Hindlimb muscle (tissue), 1 donor: ENCODE results near the gene ZCCHC10. TPM values are rescaled to one million over a fixed set of nuclear protein-coding genes. Genes with fewer than 3 reads are reported as not detected.
A peak's percentile ranks its signal among the peaks of the same experiment; 100 is the strongest.
"Not testable (repeated sequence)": the region's sequence is repeated elsewhere in the genome, so short reads cannot be mapped to it uniquely, and the experiment has no call there.

Source experiments
- DNase-seq: peaks from one replicate; pipeline ENCODE4 v3.0.0-alpha.2; 2013
- polyA plus RNA-seq: library from polyadenylated mRNA; unstranded; fragments of 120-200 nt; gene quantifications from one replicate; pipeline ENCODE4 v1.2.1, GENCODE V29; 2013; ENCODE audit not compliant: insufficient read length

The ZCCHC10 gene
- 21.4 TPM for polyA plus RNA-seq

DNA sequence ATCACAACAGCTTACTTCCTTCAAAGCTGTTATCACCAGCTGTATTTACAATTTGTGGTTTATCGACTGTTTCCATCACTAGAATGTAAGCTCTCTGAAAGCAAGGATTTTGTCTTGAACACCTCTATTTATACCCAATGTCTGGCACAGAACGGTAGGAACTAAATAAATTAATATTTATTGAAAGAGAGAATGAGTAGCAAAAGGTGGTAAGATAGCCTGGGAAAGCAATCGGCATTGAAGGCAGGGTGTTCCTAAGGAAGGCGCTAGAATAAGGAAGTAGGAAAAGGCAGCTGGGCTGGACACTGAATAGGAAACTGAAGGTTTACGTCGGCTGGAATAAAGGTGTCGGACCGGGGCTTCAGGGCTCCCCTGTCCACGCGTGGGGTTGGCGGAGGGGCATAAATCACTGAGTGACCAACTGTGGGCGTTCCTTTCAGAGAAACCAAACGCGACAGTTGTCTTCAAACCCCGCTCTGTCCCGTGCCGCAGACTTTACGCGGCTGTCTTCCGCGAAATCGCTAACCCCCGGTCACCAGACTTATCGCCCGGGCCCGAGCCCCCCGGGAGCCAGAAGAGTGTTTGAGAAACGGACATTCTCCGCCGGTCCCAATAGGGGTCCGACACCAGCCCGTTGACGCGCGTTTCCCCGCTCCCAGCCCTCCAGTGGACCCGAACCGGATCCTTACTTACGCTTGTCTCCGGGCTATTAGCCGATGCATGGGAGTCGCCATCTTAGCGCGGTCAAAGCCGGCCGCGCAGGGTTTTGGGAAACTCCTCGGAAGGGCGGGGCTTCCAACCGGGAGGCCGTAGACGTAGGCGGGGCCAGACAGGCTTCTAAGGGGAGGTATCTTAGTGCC, at the start of gene ZCCHC10:
Gene ZCCHC10 (minus strand): TSS at position 746 of the 860 bp plus-strand sequence. CDS start 12 bp downstream, at position 734.
- peak; percentile 96 for DNase-seq

DNA sequence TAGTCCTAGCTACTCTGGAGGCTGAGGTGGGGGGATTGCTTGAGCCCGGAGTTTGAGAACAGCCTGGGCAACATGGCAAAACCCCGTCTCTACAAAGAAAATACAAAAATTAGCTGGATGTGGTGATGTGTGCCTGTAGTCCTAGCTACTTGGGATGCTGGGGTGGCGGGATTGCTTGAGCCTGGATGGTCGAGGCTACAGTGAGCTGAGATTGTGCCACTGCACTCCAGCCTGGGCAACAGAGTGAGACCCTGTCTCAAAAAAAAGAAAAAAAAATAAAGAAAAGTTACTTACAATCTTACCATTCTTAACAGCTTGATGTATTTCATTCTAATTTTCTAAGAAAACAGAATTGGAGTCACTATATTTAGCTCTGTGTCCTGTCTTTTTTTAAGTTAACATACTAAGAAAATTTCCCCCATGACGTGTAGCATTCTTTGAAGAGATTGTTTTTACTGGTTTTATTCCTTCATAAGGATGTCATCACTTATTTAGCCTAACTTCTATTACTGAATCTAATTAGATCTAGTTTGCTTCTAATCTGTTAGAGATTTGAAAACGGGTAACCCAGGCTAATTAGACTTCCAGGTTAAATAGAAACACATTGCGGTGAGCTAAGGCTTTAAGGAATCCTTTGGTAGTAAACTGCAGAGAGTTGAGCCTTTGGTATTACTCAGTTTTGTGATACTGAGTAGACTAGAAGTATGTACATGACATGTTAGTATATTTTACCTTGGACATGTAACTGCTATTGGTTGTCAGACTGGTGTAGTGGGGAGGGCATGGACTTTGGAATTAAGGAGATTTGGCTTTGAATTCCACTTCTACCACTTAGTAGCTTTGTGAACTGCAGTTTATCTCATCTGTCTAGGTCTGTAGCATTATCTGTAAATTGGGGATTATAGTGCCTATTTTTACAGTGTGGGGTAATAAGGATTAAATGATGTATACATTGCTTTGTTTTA, 49.5 kb upstream of the ZCCHC10 start:
- no peak for DNase-seq

DNA sequence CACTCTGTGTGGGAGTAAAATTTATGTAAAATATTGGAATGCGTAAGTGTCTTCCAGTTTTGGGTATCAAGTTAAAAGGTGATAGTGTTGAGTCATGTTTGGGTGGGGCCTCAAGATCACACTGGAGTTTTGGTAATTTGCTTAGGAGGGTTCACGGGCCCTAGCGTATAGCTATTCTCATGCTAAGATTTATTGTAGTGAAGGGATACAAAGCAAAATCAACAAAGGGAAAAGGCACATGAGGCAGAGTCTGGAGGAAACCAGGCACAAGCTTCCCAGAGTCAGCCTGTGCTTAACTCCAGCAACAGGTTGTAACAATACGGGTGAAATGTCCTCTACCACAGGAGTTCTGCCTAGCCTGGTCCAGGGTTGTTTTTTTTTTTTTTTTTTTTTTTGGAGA, 45.7 kb upstream of the ZCCHC10 start:
- no peak for DNase-seq

DNA sequence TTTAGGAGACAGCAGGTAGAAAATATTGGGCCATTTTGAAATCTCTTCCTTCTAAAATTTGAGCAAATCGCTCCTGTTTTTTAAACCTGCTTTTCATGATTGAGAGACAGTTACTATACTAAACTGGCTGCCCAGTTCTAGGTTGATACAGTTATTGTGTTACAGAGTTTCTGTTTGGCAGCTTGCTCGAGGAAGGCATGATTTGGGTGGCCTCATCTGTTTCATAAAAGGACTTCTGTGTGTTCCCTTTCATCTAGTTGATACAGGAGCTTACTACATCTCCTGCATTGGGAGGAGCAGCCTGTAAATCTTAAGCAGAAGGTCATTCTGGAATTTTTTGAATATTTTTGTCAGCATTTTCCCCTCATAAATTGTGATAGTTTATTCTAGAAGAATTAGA, 39.7 kb upstream of the ZCCHC10 start:
- DNase-seq: no peak

DNA sequence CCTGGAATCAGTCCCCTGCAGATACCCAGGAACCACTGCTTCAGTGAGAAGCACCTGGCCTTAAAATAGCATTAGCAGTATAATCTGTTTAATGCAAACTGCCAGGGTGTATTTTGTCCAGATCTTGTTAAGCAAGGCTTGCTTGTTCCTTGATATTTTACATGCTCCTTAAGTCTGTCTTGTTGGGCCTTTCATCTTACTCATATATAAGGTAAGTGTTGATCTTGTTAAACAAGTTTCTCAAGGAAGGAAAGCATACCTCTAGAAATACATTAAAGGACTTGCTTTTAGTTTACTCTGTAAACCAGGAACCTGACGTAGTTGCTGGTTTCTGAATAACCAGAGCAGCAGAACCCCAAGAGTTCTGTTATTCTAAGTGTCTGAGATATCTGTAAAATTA, 39.1 kb upstream of the ZCCHC10 start:
- no peak for DNase-seq

DNA sequence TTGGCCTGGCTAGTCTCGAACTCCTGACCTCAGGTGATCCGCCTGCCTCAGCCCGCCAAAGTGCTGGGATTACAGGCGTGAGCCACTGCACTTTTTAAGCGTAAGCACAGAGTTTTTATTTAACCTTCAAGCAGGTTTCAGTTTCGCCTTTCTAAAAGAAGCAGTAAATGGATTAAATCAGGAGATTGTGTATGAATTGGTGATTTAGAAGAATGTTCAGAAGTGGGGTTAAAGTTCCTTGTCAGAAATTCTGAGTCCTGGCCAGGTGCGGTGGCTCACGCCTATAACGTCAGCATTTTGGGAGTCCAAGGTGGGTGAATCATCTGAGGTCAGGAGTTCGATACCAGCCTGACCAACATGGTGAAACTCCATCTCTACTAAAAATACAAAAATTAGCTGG, 37.6 kb upstream of the ZCCHC10 start:
- DNase-seq: no peak

DNA sequence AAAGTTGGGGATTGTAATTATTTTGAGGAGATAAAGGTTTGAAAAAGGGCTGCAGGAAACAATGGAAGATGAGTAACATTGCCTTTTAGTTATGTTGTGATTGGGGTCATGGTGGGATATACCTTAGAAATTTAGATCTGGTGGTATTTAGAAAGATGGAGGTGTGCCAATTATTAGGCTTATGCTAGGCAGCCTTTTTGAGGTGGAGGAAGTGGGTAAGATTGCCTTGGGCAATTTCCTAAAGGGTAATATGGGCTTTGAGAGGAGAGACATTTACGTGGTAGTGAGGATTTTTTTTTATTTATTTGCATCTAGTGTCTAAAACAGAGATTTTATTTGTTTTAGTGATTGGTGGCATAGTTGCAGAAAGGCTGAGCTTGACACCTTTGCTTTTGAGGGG, 35.9 kb upstream of the ZCCHC10 start:
- no peak for DNase-seq

DNA sequence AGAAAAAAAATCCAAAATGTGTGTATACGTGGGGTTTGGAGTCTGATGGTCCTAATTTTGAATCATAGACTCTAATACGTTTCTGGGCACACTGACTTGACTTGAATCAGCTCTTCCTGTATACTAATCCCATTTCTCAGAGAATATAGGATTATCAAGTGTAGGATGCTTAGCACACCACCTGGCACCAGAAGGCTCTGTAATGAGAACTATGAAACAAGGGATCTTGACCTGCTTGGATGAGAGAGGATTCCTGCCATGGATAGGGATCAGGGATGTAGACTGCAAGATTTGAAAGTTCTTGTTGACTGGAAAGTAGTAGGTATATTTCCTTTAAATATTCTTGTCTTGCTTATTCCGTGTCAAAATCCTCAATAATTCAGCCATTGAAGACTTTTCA, 33.3 kb upstream of the ZCCHC10 start:
- DNase-seq: no peak

DNA sequence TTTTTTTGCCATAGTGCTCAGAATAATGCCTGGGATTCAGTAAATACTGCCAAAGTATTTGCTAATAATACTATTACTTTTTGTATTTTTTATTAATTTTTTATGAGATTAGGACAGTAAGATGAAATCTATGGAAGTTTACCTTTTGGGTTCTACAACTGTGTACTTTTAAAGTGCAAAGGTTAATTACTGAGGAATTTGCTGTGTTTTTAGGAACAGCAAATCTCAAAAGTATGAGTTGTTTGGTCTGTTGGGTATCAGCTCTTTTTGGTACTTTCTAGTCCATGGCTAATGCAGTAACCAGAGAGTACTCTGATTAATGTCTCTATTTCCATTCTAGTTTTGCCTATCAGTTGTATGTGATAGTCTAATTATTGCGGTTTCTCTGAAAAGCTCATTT, 30.5 kb upstream of the ZCCHC10 start:
- no peak for DNase-seq

DNA sequence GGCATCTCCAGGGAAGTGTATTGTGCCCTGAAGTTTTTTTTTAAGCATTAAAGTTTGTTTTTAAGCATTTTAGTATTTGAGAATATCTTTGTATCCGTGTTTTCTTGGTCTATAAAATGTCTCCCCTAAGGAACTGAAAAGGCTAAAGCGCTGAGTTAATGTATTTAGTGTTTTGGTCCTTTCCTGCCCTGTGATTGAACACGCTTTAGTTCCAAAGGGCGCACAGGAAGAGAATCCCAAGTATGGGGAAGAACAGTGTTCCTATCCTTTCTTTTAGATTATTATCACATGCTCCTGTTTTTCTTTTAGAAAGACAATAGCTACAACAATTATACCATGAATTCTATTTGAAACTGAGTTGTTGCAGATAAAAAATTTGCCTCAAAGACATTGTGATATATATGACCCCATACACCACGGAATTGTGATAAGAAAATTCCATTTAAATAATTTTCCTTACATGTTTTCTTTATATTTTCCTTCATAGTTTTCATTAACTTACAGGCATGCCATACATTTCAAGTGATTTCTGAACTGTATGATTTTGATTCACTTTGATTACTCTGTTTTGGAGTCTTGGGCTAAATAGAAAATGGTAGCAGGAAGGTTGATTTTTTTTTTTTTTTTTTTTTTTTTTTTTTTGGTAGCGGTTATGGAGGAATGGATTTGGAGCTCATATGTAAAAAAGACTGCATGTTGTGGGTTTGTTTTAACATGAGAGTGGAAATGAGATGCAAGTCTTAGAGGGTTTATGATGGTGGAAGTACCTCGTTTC, 28.5 kb upstream of the ZCCHC10 start:
- no peak for DNase-seq

DNA sequence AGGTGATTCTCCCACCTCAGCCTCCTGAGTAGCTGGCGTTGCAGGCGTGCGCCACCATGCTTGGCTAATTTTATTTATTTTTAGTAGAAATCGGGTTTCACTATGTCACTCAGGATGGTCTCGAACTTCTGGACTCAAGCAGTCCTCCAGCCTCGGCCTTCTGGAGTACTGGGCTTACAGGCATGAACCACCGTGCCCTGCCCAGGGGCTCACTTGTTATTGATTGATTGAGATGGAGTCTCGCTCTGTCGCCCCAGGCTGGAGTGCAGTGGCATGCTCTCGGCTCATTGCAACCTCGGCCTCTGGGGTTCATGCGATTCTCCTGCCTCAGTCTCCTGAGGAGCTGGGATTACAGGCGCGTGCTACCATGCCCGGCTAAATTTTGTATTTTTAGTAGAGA, 27.1 kb upstream of the ZCCHC10 start:
- no peak for DNase-seq

DNA sequence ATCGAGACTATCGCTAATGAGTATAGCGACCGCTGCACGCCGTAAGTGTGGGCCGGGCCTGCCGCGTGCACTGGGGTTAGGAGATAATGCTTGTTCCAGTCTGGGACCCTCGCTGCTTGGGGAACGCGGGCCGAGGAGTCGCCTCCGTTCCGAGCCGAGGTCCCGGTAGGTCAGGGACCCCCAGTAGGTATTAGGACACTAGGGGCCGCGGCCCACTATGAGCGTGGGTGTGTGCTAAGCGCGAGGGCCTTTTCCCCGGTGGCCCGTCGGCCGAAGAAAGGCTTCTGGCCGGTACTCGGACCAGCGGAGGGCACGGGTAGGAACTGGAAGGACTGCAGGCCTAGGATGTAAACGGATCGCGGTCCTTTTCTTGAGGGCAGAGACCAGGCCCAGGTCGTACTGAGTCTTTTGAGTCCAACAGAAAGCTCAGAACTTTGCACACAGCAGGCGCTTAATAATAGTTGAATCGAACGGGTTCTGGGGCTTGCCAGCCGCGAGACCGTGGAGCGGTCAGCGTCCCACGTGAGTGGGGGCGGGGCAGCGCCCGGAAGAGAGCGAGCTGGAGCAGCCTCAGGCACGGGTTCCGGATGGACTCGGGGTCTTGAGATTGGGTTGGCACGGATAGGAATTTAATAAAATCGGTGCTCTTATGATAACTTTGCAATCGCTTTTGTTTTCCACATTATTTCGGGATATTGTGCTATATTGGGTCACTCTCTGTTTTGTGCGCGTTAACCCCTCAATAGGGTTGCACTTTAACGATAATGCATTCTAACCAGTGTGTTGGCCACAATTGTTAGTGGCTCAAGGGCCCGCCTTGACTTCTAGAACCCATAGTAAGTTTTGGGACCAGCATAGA, 26.2 kb upstream of the ZCCHC10 start:
- peak; percentile 58 for DNase-seq

DNA sequence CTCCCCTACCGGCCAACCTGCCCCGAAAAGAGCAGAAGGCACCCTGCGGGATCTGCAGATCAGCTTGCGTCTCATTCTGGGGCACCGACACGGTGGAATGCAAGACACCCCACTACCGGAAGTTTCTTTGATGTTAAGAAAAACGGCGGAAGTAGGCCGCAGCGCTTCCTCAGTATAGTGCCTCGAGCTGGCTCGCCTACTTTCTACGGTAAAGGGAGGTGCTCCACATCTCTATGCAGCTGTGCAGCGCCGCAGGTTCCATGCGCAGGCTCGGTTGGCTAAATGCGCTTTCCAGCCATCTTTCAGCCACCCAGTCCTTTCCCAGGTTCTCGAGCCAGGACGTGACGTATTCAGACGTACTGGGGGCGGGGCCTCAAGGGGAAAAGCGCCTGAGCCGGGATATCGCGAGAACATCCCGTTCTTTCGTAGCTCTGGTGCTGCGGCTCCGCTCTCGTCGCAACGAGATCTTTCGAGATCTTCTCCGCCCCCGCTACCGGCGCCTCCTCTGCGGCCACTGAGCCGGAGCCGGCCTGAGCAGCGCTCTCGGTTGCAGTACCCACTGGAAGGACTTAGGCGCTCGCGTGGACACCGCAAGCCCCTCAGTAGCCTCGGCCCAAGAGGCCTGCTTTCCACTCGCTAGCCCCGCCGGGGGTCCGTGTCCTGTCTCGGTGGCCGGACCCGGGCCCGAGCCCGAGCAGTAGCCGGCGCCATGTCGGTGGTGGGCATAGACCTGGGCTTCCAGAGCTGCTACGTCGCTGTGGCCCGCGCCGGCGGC, 25.4 kb upstream of the ZCCHC10 start, which contains the start of gene HSPA4:
Gene HSPA4 (plus strand): TSS at position 472 of the 775 bp plus-strand sequence. CDS start 238 bp downstream, at position 710.
- DNase-seq: peak; percentile 99

- no peak for DNase-seq
These were observed 24.8 kb upstream of the ZCCHC10 start for GRCh38 chr5:133051061-133051541.

DNA sequence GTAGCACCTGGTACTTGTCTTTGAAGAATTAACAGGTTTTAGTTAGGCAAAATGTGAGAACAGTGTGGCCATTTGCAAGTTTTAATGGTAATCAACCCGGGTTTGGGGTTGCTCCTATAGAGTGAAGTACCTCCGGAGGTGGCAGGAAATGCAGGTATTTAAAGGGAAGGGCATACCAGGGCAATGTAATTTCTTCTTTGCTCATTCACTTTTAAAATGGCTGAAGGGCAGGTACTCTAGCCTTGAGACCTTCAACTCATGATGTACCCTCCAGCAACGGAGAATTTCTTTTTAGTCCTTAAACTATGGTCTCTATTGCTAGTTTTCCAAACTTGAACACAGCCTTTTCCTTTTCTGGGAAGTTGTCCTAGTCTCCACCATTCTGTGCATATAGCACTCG, 24.2 kb upstream of the ZCCHC10 start:
- no peak for DNase-seq

- DNase-seq: no peak
These were observed 23.3 kb upstream of the ZCCHC10 start for GRCh38 chr5:133049726-133050048.

GRCh38 chr5:133048993-133049725, 22.8 kb upstream of the ZCCHC10 start:
- DNase-seq: no peak

GRCh38 chr5:133047404-133047803, 21.1 kb upstream of the ZCCHC10 start:
- no peak for DNase-seq

DNA sequence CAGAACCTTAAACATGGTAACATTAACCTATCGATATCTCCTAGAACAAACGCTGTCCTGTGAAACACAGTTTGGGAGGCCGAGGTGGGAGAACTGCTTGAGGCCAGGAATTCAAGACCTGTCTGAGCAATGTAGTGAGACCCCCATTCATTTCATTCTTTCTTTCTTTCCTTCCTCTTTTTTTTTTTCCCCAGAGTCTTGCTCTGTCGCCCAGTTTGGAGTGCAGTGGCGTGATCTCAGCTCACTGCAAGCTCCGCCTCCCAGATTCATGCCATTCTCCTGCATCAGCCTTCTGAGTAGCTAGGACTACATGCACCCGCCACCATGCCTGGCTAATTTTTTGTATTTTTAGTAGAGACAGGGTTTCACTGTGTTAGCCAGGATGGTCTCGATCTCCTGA, 20.2 kb upstream of the ZCCHC10 start:
- DNase-seq: not testable (repeated sequence)

DNA sequence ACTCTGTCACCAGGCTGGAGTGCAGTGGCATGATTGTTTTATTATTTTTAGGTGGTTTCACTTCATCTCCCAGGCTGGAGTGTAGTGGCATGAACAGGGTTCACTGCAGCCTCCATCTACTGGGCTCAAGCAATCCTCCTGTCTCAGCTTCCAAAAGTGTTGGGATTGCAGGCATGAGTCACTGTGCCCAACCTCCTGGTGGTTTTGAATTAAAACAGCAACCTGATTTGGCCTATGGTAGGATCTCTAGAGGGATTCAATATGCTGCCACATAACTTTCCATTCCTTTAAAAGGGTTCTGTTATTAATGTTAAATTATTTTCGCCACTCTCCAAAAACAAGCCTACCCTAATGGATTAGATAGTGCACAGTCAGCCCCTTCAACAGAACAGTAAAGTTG, 15.6 kb upstream of the ZCCHC10 start:
- DNase-seq: no peak
